MV-4-11 (cell line): ENCODE data around the gene P2RY2.
"Not testable (repeated sequence)": the region's sequence is repeated elsewhere in the genome, so short reads cannot be mapped to it uniquely, and the experiment has no call there.

Experiments used
- DNase-seq: peaks from one replicate; lab custom pipeline; 2025; lab: John Stamatoyannopoulos, UW

The P2RY2 gene

GRCh38 chr11:73228268-73229134 is 10.4 kb downstream of the P2RY2 start:
- no peak for DNase-seq

GRCh38 chr11:73229321-73229895 is 11.3 kb downstream of the P2RY2 start:
- DNase-seq, result no peak

GRCh38 chr11:73229896-73230875 is 12.1 kb downstream of the P2RY2 start:
- no peak for DNase-seq

- DNase-seq, result no peak
Observed at GRCh38 chr11:73230931-73231330, 12.8 kb downstream of the P2RY2 start.

- not testable (repeated sequence) for DNase-seq
Observed at GRCh38 chr11:73232487-73232886, 14.4 kb downstream of the P2RY2 start.

- DNase-seq, result no peak
Observed at GRCh38 chr11:73233211-73233610, 15.1 kb downstream of the P2RY2 start.

- no peak for DNase-seq
Observed at GRCh38 chr11:73233692-73234470, 15.8 kb downstream of the P2RY2 start.

- no peak for DNase-seq
Observed at GRCh38 chr11:73234471-73235181, 16.5 kb downstream of the P2RY2 start.

GRCh38 chr11:73235236-73235786 is 17.2 kb downstream of the P2RY2 start:
- no peak for DNase-seq

- no peak for DNase-seq
Observed at GRCh38 chr11:73236205-73236765, 18.2 kb downstream of the P2RY2 start.

- no peak for DNase-seq
Observed at GRCh38 chr11:73236854-73237253, 18.8 kb downstream of the P2RY2 start.

- DNase-seq, result no peak
Observed at GRCh38 chr11:73237471-73238290, 19.6 kb downstream of the P2RY2 start.

- no peak for DNase-seq
Observed at GRCh38 chr11:73239111-73239521, 21.0 kb downstream of the P2RY2 start.

GRCh38 chr11:73239571-73240189 is 21.6 kb downstream of the P2RY2 start:
- no peak for DNase-seq

- no peak for DNase-seq
Observed at GRCh38 chr11:73240190-73240781, 22.2 kb downstream of the P2RY2 start.

GRCh38 chr11:73241300-73241699 is 23.2 kb downstream of the P2RY2 start:
- DNase-seq, result no peak

GRCh38 chr11:73242251-73243092 is 24.4 kb downstream of the P2RY2 start:
- DNase-seq, result no peak

GRCh38 chr11:73243093-73243485 is 25.0 kb downstream of the P2RY2 start:
- no peak for DNase-seq
